ENCODE data around the gene TLX3.

Gene TLX3

DNA sequence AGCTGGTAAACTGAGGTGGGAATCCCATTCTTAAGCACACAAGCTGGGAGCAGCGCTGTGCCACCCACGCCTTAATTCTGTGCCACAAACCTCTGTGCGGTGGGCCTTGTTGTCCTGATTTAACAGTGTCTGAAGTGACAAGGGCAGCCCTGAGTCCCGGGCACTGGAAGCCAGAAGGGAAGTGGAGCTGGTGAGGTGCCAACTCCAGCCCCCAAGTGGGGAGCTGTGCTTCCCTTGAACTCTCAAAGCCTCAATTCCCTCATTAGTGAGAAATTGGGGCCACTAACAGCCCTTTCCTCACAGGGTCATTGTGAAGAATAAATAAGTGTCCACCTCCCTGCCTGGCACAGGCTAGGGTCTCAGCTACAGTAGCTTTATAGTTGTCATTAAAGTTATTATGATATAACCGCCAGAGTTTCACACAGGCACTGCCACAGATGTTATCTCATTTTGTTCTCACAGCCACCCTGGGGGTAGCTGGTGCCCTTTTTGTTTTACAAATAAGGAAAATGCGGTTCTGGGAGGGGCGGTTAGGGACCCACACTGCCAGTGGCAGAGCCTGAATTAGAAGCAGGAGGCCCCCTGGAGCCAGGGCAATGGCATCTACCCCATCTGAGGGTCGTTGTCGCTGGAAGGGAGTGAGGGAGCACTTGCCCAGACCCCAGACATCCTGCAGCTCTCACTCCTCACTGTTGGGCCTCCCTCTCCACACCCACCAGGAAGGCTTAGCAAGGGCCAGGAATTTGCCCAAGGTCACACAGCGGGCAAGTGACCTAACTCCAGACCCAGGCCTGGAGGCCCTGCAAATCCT lies 2.1 kb upstream of the TLX3 start:
- peak; percentile 36 for DNase-seq

DNA sequence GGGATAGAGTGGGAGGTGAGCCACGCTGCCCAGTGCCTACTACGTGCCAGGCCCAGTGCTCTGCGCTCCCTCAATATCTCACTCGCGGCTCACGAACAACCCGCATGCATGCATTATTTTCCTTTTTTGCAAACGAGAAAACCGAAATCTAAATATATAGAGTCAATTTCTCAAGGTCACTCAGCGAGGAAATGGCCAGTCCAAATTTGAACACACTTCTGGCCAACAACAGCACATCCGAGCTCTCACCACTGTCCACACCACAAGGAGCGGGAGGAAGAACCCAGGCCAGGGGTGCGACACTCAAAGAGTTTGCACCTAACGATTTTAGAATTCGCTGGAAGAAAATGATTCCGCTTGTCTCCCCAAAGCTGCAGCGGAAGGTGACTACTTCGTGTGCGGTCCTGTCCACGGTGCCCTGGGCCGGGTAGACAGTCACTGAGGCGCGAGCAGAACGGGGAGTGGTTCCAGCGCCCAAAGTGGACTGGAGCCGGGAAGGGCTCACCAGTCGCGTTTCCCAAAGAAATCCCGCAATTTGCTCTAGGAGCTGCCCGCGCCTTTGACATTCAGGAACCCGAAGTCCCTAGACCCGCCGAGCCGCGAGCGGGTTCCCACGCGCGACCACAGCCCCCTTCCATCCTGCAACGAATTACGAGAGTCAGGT lies 1.1 kb upstream of the TLX3 start:
- DNase-seq: peak; percentile 80

- DNase-seq: peak; percentile 60
Observed at GRCh38 chr5:171309276-171310211, 496 bp downstream of the TLX3 start.

DNA sequence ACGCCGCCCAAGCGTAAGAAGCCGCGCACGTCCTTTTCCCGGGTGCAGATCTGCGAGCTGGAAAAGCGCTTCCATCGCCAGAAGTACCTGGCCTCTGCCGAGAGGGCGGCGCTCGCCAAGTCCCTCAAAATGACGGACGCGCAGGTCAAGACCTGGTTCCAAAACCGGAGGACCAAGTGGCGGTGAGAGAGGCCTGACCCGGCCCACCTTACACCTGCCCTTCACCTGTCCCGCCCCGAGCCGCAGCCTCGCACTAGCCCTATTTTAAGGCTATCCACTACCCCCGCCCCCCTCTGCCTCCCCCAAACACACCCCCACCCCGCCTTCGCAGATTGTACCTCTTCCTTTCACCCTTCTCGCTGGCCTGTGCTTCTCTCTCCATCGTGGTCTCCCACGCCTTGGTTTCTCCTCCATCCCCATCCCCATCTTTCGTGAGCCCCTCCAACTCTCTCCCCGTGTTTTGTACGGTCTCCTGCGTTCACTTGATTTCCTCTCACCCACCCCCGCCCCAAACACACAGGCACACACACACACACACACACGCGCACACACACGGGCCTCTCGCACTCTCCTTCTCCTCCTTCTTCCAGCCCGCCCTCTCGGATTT lies 1.3 kb downstream of the TLX3 start:
- peak; percentile 30 for DNase-seq

GRCh38 chr5:171310819-171311321 lies 1.8 kb downstream of the TLX3 start:
- DNase-seq: peak; percentile 66

- peak; percentile 82 for DNase-seq
Observed at GRCh38 chr5:171311322-171312077, 2.5 kb downstream of the TLX3 start.

DNA sequence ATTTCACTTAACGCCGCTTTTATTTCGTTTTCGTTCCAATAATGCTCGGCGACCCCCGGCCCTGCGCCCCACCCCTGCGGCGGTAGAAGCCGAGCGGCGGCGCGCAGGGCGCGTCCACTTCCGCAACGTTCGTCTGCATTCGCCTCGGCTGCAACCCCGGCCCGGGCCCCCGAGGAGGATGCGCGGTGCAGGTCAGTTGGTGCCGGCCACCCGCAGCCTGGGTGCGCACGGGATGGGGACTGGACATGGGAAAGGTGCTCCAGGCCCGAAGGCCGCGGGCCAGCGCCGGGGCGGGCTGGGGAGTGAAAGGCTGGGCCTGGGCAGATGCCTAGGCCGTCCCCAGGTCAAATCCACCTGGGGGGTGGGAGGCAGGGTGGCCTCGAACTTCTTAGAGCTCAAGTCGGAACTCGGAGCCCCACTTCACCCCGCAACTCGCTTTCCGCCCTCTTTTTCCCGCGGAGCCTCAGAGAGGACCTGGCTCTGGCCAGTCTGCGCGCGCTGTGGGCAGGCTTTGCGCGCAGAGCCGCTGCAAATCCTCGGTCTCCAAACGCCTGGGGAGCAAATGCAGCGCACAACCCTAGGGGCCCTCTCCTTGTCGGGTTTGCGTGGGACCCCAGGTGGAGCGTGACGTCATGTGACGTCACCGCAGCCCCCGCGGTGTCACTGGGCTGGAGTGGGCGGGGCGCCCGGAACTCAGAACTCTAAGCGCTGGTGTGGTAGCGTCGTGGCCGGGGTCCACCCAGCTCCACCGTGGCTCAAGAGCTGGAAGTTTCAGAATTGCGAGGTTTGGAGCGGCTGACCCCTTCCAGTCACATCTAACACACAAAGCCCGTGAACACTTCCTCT lies 3.3 kb downstream of the TLX3 start:
- peak; percentile 68 for DNase-seq

GRCh38 chr5:171313481-171314206 lies 4.6 kb downstream of the TLX3 start:
- DNase-seq: peak; percentile 50

DNA sequence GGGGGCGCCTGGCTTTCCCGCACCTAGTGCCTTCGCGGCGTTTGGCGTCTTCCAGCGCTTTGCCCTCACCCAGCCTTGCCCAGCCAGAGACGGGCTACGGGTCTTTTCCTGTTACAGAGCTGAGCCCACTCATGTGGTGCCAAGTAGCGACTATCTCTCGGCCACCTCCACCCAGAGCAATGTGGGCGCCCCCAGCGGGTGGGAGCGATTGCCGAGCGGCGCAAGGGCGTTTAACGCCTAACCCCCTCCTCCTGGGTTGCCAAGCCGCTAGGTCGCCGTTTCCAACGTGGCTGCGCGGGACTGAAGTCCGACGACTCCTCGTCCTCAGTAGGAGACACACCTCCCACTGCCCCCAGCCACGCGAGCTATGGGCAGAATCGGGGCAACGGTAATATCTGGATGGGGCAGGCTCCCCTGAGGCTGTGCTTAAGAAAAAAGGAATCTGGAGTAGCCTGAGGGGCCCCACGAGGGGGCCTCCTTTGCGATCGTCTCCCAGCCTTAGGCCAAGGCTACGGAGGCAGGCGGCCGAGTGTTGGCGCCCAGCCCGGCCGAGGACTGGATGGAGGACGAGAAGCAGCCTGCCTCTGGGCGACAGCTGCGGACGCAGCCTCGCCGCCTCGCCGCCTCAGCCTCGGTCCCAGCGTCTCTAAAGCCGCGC lies 5.8 kb downstream of the TLX3 start:
- peak; percentile 65 for DNase-seq

- DNase-seq: peak; percentile 49
Observed at GRCh38 chr5:171315386-171315891, 6.4 kb downstream of the TLX3 start.

GRCh38 chr5:171315925-171316257 lies 6.8 kb downstream of the TLX3 start:
- no peak for DNase-seq

DNA sequence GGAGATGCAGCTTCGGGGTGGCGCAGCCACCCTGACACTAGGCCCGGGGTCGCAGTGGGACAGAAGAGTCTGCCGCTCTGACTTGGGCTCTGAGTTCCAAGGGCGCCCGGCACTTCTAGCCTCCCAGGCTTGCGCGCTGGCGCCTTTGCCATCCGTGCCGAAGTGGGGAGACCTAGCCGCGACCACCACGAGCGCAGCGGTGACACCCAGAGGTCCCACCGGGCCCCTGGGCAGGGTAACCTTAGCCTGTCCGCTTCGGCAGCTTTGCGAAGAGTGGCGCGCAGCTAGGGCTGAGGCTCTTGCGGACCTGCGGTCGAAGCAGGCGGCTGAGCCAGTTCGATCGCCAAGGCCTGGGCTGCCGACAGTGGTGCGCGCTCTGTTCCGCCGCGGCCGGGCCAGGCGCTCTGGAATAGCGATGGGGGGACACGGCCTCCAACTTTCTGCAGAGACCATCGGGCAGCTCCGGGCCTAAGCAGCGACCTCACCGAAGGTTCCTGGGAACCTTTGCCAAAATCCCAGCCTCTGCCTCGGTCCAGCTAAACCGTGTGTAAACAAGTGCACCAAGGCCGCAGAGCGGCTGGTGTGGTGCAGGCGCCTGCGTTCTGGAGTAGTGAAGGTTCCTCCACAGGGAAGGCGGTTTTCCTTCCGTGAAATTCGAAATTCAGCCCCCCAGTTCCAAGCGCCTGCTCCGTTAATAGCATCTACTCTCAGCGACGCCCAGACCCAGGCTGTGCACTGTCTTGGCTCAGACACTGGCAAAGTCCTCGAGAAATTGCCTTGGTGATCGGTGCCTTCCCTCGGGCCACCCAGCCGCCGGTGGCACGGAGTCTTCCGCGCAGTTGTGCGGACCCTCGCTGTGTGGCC lies 7.4 kb downstream of the TLX3 start:
- peak; percentile 66 for DNase-seq

DNA sequence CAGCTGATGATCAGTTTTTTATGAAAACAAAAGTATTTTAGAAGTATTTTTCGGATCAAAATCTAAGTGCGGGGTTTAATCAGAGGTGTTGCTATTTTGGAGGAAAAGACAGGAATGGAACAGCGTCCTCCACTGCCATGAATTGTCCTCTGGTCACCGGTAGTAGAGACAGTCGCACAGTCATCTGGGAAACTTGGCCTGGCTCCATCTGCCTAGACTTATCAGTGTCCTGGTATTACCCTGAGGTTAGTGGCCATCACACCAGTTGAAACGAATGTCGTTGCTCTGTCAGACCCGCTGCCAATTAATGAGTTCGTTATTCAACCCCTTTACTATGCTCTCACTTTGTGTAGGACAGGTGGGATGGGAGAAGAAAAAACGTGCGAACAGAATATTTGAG lies 8.2 kb downstream of the TLX3 start:
- DNase-seq: peak; percentile 47

DNA sequence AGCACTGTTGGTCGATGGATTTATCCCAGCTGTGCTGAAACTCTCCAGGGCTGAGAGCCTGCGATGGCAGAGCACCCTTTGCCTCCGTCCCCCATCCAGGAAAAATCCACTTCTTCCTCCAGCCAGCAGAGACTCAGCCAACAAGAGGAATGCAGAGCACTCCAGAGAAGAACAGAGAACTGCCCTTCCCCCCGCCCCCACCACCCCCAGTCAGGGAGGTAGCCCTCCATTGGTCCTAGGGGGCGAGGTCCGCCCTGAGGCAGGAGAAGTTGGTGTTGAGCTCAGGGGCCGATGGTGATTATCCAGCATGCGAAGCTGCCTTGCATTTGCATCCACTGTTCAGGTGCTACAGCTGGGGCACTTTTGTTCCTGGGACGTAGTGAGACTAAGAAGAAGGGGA lies 9.0 kb downstream of the TLX3 start:
- DNase-seq: no peak

GRCh38 chr5:171321447-171321846 lies 12.4 kb downstream of the TLX3 start:
- no peak for DNase-seq

DNA sequence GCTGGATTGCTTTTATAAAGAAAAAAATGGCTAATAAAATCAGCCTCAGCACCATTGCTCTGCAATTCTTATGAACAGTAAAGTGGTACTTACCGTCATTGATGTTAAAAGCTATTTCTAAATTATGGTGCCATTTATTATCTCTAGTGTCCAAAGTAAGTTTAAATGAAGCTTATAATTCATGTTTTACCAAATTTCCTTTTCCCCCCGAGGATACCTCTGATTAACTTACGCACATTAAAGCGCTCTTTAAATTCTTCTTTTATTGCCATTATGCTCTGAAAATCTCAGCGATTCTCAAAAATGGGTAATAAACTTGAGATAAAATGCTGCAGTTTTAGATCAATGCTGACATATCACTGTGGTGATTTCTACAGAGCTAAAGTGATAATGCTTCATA lies 13.5 kb downstream of the TLX3 start:
- no peak for DNase-seq

DNA sequence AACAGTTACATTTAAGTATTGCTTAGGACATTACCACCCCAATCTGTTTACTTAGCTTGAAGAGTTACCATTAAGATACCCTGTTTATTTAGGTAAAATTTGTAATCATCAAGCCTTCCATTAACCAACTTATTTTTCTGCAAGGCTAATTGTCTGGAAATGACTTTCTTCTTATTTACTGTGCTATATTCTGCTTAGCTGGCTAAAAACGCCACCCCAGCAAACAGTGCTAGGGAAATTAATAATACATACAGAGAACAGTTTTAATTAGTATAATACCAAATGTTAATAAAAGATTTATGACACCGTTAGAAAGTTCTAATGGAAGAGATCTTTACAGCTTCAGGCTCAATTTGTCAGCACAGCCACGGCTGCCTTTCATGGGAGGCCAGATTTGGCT lies 14.0 kb downstream of the TLX3 start:
- DNase-seq: no peak

GRCh38 chr5:171323806-171324632 lies 15.0 kb downstream of the TLX3 start:
- peak; percentile 12 for DNase-seq
